Vagina (tissue), 2 donors: ENCODE data around the gene MBNL2.

ENCODE experiments used
- CTCF ChIP-seq, 3 experiments: fragments of 450-650 bp in 2 of 3; fragments of 200-600 bp in 1 of 3; sonication (generic) in 1 of 3; IDR thresholded peaks; one replicate each; pipeline ENCODE4 v1.5.1; 2017 to 2019; ENCODE audit warnings: antibody characterized with exemption in 3 of 3, mild to moderate bottlenecking in 2 of 3, moderate library complexity in 2 of 3
- POLR2AphosphoS5 ChIP-seq, 2 donors: sonication (generic); formaldehyde crosslinking; IDR thresholded peaks; one replicate each; pipeline ENCODE4 v1.9.0; 2017; ENCODE audit warnings: antibody characterized with exemption in 2 of 2, mild to moderate bottlenecking in 2 of 2, low read depth in 1 of 2; ENCODE audit not compliant: insufficient read depth in 1 of 2

- no peak for TF ChIP-seq CTCF (IDR thresholded peaks at IDR 0.05)
- TF ChIP-seq POLR2AphosphoS5 (IDR thresholded peaks at IDR 0.05; ENCODE audit: insufficient read depth in 1 of 2, low read depth in 1 of 2) = no peak
Measured at GRCh38 chr13:97226788-97227627, 4.9 kb downstream of the MBNL2 start.
